Measurements from ENCODE around the gene EPB42. TPM values are rescaled to one million over a fixed set of nuclear protein-coding genes. Genes with fewer than 3 reads are reported as not detected.

The EPB42 gene
- total and polyA plus RNA-seq, 7 donors = 0.52 TPM; not detected in 6

DNA sequence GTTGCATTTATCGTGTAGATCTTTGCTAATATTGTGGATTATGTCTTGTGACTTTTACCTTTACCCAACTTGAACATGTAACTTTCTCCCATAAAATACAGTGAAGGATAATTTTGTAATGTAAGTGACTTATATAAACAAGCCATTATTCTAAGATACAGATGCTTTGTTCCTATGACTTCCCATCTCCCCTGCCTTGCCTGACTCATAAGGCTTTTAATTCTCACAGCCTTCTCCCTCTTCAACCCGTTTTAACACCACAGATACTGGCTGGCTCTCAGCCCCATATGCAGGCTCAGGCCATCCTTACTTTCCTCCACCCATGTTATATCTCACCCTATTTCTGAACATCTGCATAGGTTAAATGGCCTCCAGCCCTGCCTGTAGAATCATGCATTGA, 31.5 kb downstream of the EPB42 start:
- DNase-seq (no peak), ATAC-seq (no peak)
- peaks cover 43% of the 10 kb centered on the region for H3K4me1 ChIP-seq
- H3K4me3 ChIP-seq = no peak overlapping the region
- no peaks in the 10 kb centered on the region for H3K27me3 ChIP-seq (ENCODE audit: insufficient read depth in 3 of 3, low read length in 2 of 3)
- no peaks in the 10 kb centered on the region for H3K9me3 ChIP-seq
- intact Hi-C loops (cut with DNase I) = loop anchor here in 1 of 2 donors (5.0 kb wide), 1 partner anchor 93 kb away; no protein-coding TSS in a partner anchor
- H3K27ac ChIP-seq = peak overlapping the region; percentile 73
- TF ChIP-seq CTCF (IDR thresholded peaks at IDR 0.05) = no peak
- peaks cover 18 to 52% of the 10 kb centered on the region in 2 donors for H3K36me3 ChIP-seq (ENCODE audit: insufficient read depth in 1 of 2, low read depth in 1 of 2)
- 73 to 91% (median 77%) methylated on average over 2 of the region's 2 CpGs for WGBS, 3 donors

- intact Hi-C loops (cut with DNase I) = loop anchor here in 1 of 2 donors (1.0 to 5.0 kb wide), 2 partner anchors 17 to 95 kb away; no protein-coding TSS in a partner anchor
Observed at GRCh38 chr15:43187544-43188155, 33.2 kb downstream of the EPB42 start.

DNA sequence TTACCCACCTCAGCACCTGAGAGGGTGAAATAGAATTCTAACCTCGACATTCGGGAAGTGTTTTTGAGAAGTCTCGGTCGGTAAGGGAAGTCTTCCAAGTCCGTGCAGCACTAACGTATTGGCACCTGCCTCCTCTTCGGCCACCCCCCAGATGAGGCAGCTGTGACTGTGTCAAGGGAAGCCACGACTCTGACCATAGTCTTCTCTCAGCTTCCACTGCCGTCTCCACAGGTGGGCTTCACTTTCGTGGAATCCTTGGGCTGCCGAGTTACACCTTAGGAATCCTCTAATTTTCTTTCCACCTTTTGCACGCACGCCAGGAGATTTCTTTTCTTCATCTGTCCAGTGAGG, 34.8 kb downstream of the EPB42 start:
- DNase-seq = no peak
- Histone ChIP-seq H3K27ac (peak overlapping the region; percentile 88), H3K9me3 (no peaks in the 10 kb centered on the region), H3K4me1 (peaks cover 40% of the 10 kb centered on the region), H3K4me3 (peak overlapping the region; percentile 88), H3K36me3 (ENCODE audit: insufficient read depth in 1 of 2, low read depth in 1 of 2) (peaks cover 6 to 21% of the 10 kb centered on the region in 2 donors), H3K27me3 (ENCODE audit: insufficient read depth in 3 of 3, low read length in 2 of 3) (no peaks in the 10 kb centered on the region)
- peak in 3 of 4 donors; percentile 17 to 40 (median 36) for ATAC-seq
- intact Hi-C loops (cut with DNase I) = loop anchor here in 1 of 2 donors (5.0 kb wide), 1 partner anchor 96 kb away; no protein-coding TSS in a partner anchor
- 1 to 5% (median 3%) methylated on average over 13 of the region's 13 CpGs for WGBS, 3 donors
- no peak for TF ChIP-seq CTCF (IDR thresholded peaks at IDR 0.05)

More at GRCh38 chr15:43187544-43188155, 33.2 kb downstream of the EPB42 start:
- Histone ChIP-seq H3K36me3 (ENCODE audit: insufficient read depth in 1 of 2, low read depth in 1 of 2) (peaks cover 15 to 37% of the 10 kb centered on the region in 2 donors), H3K4me3 (no peak overlapping the region), H3K4me1 (peaks cover 33% of the 10 kb centered on the region), H3K9me3 (no peaks in the 10 kb centered on the region), H3K27me3 (ENCODE audit: insufficient read depth in 3 of 3, low read length in 2 of 3) (no peaks in the 10 kb centered on the region), H3K27ac (no peak overlapping the region)
- ATAC-seq (no peak), DNase-seq (no peak)
- peak; percentile 61 for TF ChIP-seq CTCF (IDR thresholded peaks at IDR 0.05)
- WGBS, 3 donors = 70 to 75% (median 70%) methylated on average over 2 of the region's 2 CpGs

DNA sequence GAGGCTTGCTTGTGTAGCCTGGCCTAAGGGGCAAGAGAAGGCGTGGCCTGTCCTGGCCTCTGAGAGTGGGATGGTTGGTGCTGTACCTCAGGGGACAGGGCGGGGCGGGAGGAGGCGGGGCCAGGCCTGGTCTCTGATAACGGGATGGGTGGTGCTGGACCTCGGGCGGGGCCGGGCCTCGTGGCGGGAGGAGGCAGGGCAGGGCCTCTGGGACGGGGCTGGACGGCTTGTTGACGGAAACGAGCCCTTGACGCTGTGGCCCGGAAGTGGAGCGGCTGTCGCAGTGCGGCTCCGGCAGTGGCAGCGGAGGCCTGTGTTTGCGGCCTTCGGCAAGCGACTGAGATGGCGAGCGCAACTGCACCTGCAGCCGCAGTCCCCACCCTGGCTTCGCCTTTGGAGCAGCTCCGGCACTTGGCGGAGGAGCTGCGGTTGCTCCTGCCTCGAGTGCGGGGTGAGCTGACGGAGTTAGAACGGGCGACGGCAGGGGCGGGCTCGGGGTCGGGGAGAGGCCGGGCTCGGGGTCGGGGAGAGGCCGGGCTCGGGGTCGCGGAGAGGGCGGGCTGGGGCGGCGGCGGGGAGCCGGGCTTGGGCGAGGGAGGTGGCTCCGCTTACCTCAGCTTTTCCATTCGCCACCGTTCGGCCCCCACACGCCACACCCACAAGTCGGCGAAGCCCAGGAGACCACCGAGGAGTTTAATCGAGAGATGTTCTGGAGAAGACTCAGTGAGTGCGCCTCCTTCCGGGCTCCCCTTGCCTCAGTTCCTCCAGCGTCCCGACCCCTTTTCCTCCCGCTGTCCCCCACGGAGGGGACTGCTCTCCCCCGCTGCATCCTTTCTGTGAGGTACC, 35.4 kb downstream of the EPB42 start, which contains the start of gene CCNDBP1:
CCNDBP1 (plus strand) TSS at position 247 of the 846 bp plus-strand sequence; CDS start at position 343, 96 bp downstream.
- H3K36me3 ChIP-seq (ENCODE audit: insufficient read depth in 1 of 2, low read depth in 1 of 2) = peaks cover 2 to 15% of the 10 kb centered on the region in 2 donors
- peak; percentile 96 to 98 (median 97) for ATAC-seq
- H3K9me3 ChIP-seq = no peaks in the 10 kb centered on the region
- H3K27me3 ChIP-seq (ENCODE audit: insufficient read depth in 3 of 3, low read length in 2 of 3) = no peaks in the 10 kb centered on the region
- H3K4me1 ChIP-seq = peaks cover 42% of the 10 kb centered on the region
- WGBS, 3 donors = 1% methylated on average over 40 to 69 of the region's 69 CpGs
- H3K27ac ChIP-seq = peak within 1 kb of the TSS; percentile 88
- intact Hi-C loops (cut with DNase I) = loop anchor here in 1 of 2 donors (5.0 kb wide), 1 partner anchor 97 kb away; no protein-coding TSS in a partner anchor
- H3K4me3 ChIP-seq = peak within 1 kb of the TSS; percentile 88
- DNase-seq = peak; percentile 96 to 98
- peak; percentile 24 for TF ChIP-seq CTCF (IDR thresholded peaks at IDR 0.05)

Measured in psoas muscle (tissue), 8 donors.